DOHH2 (cell line): Measurements from ENCODE around the gene DDX51.
"Not testable (repeated sequence)": the region's sequence is repeated elsewhere in the genome, so short reads cannot be mapped to it uniquely, and the experiment has no call there.

Source experiments
- H3F3A ChIP-seq: fragments of 200-600 bp; sonication (generic), shearing (Covaris generic); 2 replicates; pipeline ENCODE4 v1.6.0; 2016; ENCODE audit warnings: antibody characterized with exemption, mild to moderate bottlenecking; ENCODE audit not compliant: control insufficient read depth, insufficient read depth
- H3K27ac ChIP-seq: fragments of 200-600 bp; sonication (generic); 2 replicates; pipeline ENCODE4 v1.5.1; 2014; ENCODE audit warnings: low read depth, mild to moderate bottlenecking, low read length, moderate library complexity
- H3K27me3 ChIP-seq: fragments of 200-600 bp; sonication (generic); 2 replicates; pipeline ENCODE4 v1.6.1; 2014; ENCODE audit warnings: mild to moderate bottlenecking, low read length, mixed read lengths; ENCODE audit not compliant: control insufficient read depth
- H3K36me3 ChIP-seq: fragments of 200-600 bp; sonication (generic); 2 replicates; pipeline ENCODE4 v1.6.1; 2014; ENCODE audit warnings: mild to moderate bottlenecking, low read length, moderate library complexity, mixed read lengths; ENCODE audit not compliant: control insufficient read depth
- H3K4me1 ChIP-seq: fragments of 200-600 bp; sonication (generic); 2 replicates; pipeline ENCODE4 v1.6.1; 2014; ENCODE audit warnings: mild to moderate bottlenecking, low read length, mixed read lengths; ENCODE audit not compliant: control insufficient read depth
- H3K4me2 ChIP-seq: fragments of 200-600 bp; sonication (generic); 2 replicates; pipeline ENCODE4 v1.6.0; 2014; ENCODE audit warnings: mild to moderate bottlenecking, low read length, moderate library complexity
- H3K4me3 ChIP-seq: fragments of 200-600 bp; sonication (generic); 2 replicates; pipeline ENCODE4 v1.5.1; 2014; ENCODE audit warnings: mild to moderate bottlenecking, low read length, mixed read lengths
- H3K79me2 ChIP-seq: fragments of 200-600 bp; sonication (generic); 2 replicates; pipeline ENCODE4 v1.6.1; 2014; ENCODE audit warnings: mild to moderate bottlenecking, low read length, mixed read lengths; ENCODE audit not compliant: control insufficient read depth
- H3K9me2 ChIP-seq: fragments of 200-600 bp; sonication (generic); replicated peaks from 2 replicates; pipeline ENCODE4 v1.6.1; 2014; ENCODE audit warnings: mild to moderate bottlenecking, low read length, mixed read lengths; ENCODE audit not compliant: control insufficient read depth
- H3K9me3 ChIP-seq: fragments of 200-600 bp; sonication (generic); 2 replicates; pipeline ENCODE4 v1.6.1; 2014; ENCODE audit warnings: antibody characterized with exemption, low read length, mixed read lengths; ENCODE audit not compliant: control insufficient read depth, insufficient read depth
- H4K20me1 ChIP-seq: fragments of 200-600 bp; sonication (generic); 2 replicates; pipeline ENCODE4 v1.6.0; 2014; ENCODE audit warnings: low read depth, mild to moderate bottlenecking, antibody characterized with exemption, low read length, moderate library complexity; ENCODE audit not compliant: control insufficient read depth, insufficient read depth
- CTCF ChIP-seq: fragments of 200-600 bp; sonication (generic); IDR thresholded peaks from one replicate; pipeline ENCODE4 v1.5.1; 2014; ENCODE audit warnings: antibody characterized with exemption, mild to moderate bottlenecking, low read depth, low read length; ENCODE audit not compliant: poor library complexity, severe bottlenecking
- EZH2phosphoT487 ChIP-seq: fragments of 200-600 bp; sonication (generic); IDR thresholded peaks from 2 replicates; pipeline ENCODE4 v1.6.1; 2017; ENCODE audit warnings: borderline replicate concordance, mild to moderate bottlenecking, antibody characterized with exemption, low read length, moderate library complexity, mixed read lengths

DDX51 gene

GRCh38 chr12:132137483-132138125 lies 6.5 kb downstream of the DDX51 start:
- Histone ChIP-seq H3K4me3 (no peak overlapping the region), H3K9me2 (no peaks in the 10 kb centered on the region), H3K9me3 (no peaks in the 10 kb centered on the region), H3K27ac (no peak overlapping the region), H3K36me3 (peaks cover 44% of the 10 kb centered on the region), H3K4me1 (peaks cover 4% of the 10 kb centered on the region; the same call in 1 of the 2 replicates), H4K20me1 (no peaks in the 10 kb centered on the region), H3K4me2 (no peak overlapping the region), H3K79me2 (peaks cover 12% of the 10 kb centered on the region), H3F3A (peaks cover 11% of the 10 kb centered on the region; the same call in 1 of the 2 replicates), H3K27me3 (no peaks in the 10 kb centered on the region)
- TF ChIP-seq CTCF (no peak), EZH2phosphoT487 (no peak)

DNA sequence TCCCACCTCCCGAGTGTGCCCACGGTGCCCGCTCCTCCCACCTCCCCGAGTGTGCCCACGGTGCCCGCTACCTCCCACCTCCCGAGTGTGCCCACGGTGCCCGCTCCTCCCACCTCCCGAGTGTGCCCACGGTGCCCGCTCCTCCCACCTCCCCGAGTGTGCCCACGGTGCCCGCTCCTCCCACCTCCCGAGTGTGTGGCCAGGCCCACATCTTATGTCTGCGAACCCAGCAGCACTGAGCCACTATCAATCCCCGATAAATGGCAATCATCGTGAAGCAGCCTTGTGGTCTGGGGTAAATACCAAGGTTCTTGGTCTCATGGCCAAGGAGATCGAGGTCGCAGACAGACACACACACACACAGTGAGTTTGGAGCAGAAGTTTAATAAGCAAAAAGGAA lies 7.9 kb downstream of the DDX51 start:
- H3K27ac ChIP-seq, H3K4me1 ChIP-seq, H3K9me3 ChIP-seq, H3K27me3 ChIP-seq, H3K79me2 ChIP-seq, H4K20me1 ChIP-seq, H3K4me2 ChIP-seq, H3K9me2 ChIP-seq, H3K4me3 ChIP-seq: not testable (repeated sequence)
- peaks cover 11% of the 10 kb centered on the region; the same call in 1 of the 2 replicates for H3F3A ChIP-seq
- peaks cover 30% of the 10 kb centered on the region for H3K36me3 ChIP-seq

GRCh38 chr12:132134653-132135183 lies 9.4 kb downstream of the DDX51 start:
- not testable (repeated sequence) for H3K4me3 ChIP-seq, H3K27me3 ChIP-seq, H4K20me1 ChIP-seq, H3K4me2 ChIP-seq, H3K9me3 ChIP-seq, H3K27ac ChIP-seq, H3K9me2 ChIP-seq, H3K79me2 ChIP-seq, H3K4me1 ChIP-seq
- Histone ChIP-seq H3F3A (peaks cover 16% of the 10 kb centered on the region; the same call in 1 of the 2 replicates), H3K36me3 (peaks cover 15% of the 10 kb centered on the region)

- no peak overlapping the region for H3K4me2 ChIP-seq
- H3K79me2 ChIP-seq = no peaks in the 10 kb centered on the region
- H3K9me2 ChIP-seq = no peaks in the 10 kb centered on the region
- no peaks in the 10 kb centered on the region for H3K27me3 ChIP-seq
- no peaks in the 10 kb centered on the region for H3K4me1 ChIP-seq
- peaks cover 9% of the 10 kb centered on the region for H3K36me3 ChIP-seq
- H3F3A ChIP-seq = peaks cover 16% of the 10 kb centered on the region; the same call in 1 of the 2 replicates
- no peak overlapping the region for H3K4me3 ChIP-seq
- no peaks in the 10 kb centered on the region for H3K9me3 ChIP-seq
- H4K20me1 ChIP-seq = no peaks in the 10 kb centered on the region; the same call in 1 of the 2 replicates
- no peak for TF ChIP-seq CTCF
- no peak for TF ChIP-seq EZH2phosphoT487
- no peak overlapping the region for H3K27ac ChIP-seq
These were observed 10.0 kb downstream of the DDX51 start for GRCh38 chr12:132133952-132134652.
